H7 (cell line): Measurements from ENCODE around the gene USH1C. TPM values are rescaled to one million over a fixed set of nuclear protein-coding genes. Genes with fewer than 3 reads are reported as not detected.

Experiments used
- DNase-seq: peaks from one replicate; pipeline ENCODE4 v3.0.0; 2012
- H3K27me3 ChIP-seq: 2 replicates; pipeline ENCODE4 v1.6.0; 2011; ENCODE audit warnings: mild to moderate bottlenecking, low read length; ENCODE audit not compliant: control insufficient read depth, insufficient read depth
- H3K36me3 ChIP-seq: replicated peaks from 2 replicates; pipeline ENCODE4 v1.5.1; 2011; ENCODE audit warnings: low read length; ENCODE audit not compliant: control insufficient read depth, insufficient read depth
- H3K4me3 ChIP-seq: 2 replicates; pipeline ENCODE4 v1.5.1; 2011; ENCODE audit warnings: low read depth, mild to moderate bottlenecking, control low read depth, low read length, moderate library complexity; ENCODE audit not compliant: insufficient read depth
- total RNA-seq: library from RNA; depleted of rRNA; stranded (reverse); fragments of >200 nt; shearing (Covaris generic); gene quantifications from 2 replicates; pipeline ENCODE4 v1.2.3, GENCODE V29; 2014

USH1C gene
- total RNA-seq, 1 experiment from 2014 or later: 0.55 TPM

DNA sequence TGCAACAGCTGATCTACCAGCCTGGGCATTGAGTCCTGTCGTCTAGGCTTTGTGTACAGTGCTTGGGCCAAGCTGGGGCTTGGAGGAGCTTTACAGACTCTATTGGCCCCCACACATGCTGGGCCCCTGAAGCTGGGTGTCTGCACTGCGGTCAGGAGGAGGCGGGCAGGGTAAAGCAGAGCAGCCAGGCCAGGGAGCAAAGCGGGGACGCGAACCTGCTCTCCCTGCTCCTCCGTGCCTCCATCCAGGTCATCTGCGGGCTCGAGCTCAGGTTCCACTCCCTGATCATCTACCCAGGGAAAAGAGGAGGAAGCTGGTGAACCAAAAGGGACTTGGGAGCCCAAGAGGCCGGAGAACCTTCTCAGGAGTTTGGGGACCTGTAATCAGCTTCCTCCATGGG is 27.0 kb downstream of the USH1C start:
- Histone ChIP-seq H3K36me3 (no peaks in the 10 kb centered on the region), H3K27me3 (no peaks in the 10 kb centered on the region), H3K4me3 (no peak overlapping the region)
- DNase-seq: no peak

DNA sequence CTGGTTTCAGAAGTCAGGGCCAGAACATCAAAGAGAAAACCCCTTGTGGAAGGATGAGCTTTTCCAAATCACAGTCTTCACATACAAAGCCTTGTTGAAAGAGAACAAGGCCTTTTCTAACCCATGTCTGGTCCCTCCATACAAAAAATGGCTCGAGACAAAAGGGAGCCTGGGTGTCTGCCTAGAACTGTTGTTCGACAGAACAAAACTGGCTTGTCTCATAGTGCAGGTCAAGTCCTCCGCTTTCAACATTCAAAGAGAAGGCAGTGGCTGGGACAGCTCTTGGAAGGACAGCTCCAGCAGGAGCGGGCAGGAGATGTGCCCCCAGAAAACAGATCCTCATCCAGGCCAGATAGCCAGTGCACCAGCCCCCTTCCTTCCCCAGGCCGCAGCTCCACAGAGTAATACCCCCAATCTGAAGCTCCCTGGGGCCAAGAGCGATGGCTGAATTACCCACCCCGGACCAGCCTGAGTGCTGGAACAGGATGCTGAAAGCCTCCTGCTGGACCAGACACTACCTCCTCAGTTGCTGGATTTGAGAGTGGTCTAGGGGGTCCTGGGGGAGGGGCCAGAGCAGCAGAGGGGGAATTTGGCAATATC is 27.6 kb downstream of the USH1C start:
- Histone ChIP-seq H3K27me3 (no peaks in the 10 kb centered on the region), H3K4me3 (no peak overlapping the region), H3K36me3 (no peaks in the 10 kb centered on the region)
- DNase-seq: no peak

DNA sequence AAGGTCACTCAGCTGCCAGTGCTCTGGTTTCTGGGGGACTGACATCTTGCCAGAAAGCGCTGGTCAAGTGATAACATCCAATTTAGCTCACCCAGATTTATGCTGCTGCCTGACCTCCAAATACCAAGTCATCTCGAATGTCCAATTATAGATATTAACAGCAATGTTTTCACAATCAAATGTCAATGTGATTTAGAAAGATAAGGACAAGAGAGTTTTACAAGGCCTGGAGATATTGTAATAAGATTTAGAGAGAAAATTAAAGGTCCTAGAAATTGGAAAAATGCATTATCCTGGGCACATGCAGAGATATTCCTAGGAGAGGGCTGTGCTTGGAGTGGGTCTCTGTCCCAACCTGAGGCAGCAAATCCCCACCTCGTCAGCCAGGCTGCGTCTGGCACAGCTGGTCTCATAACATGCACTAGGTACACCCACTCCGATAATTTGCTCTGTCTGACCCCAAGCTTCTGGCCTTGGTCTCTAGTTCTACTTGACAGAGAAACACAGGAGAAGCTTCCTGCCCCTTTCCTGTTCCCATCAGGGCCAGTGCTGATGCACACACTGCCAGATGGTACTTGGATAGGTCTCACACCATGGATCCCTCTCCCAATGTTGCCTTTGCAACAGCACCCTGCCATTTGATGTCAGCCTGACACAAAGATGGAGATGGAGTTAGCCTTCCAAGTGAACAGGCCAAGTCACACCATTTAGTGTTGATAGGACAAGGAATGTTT is 28.6 kb downstream of the USH1C start:
- Histone ChIP-seq H3K27me3 (no peaks in the 10 kb centered on the region; the same call in 1 of the 2 replicates), H3K36me3 (no peaks in the 10 kb centered on the region), H3K4me3 (no peak overlapping the region)
- DNase-seq: no peak

DNA sequence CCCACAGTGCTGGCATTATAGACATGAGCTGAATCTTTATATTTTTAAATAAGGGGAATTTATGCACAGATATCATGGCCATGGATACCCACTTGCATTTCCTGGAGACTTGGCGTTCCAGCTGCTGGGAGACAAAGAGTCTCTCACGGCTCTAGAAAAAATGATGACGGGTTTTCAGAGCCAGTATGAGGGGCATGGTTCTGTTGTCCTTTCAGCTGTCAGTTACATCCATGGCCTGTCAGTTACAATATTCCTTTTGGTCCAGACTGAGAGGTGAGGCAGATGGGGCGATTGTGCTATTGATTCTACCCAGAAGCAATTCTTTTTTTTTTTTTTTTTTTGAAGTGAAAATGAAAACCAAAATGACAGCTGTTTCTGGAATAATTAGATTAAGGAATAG is 29.7 kb downstream of the USH1C start:
- no peak for DNase-seq
- no peaks in the 10 kb centered on the region for H3K36me3 ChIP-seq
- no peaks in the 10 kb centered on the region; the same call in 1 of the 2 replicates for H3K27me3 ChIP-seq
- H3K4me3 ChIP-seq: no peak overlapping the region

- no peak overlapping the region for H3K4me3 ChIP-seq
- H3K36me3 ChIP-seq: no peaks in the 10 kb centered on the region
- H3K27me3 ChIP-seq: no peaks in the 10 kb centered on the region; the same call in 1 of the 2 replicates
- DNase-seq: no peak
Measured at GRCh38 chr11:17513853-17514252, 30.4 kb downstream of the USH1C start.

DNA sequence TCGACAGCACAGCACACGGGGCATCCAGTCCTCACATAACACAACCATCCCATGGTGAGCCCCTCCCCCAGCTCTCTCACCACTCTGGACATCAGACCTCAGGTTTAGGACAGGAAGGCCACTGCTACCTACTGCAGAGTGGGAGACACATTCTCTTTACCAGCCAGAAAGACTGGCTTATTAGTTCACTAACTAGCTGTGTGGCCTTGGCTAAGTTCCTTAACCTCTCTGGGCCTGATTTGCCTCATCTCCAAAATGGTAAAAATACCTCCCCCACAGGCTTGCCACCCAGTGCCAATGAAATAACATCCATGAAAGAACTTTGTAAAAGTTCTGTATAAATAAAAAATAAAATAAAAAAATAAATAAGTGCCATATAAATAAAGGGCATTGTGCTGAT is 32.1 kb downstream of the USH1C start:
- no peak for DNase-seq
- no peak overlapping the region for H3K4me3 ChIP-seq
- H3K36me3 ChIP-seq: no peaks in the 10 kb centered on the region
- H3K27me3 ChIP-seq: no peaks in the 10 kb centered on the region; the same call in 1 of the 2 replicates

GRCh38 chr11:17511571-17511970 is 32.6 kb downstream of the USH1C start:
- H3K4me3 ChIP-seq: no peak overlapping the region
- H3K36me3 ChIP-seq: no peaks in the 10 kb centered on the region
- DNase-seq: no peak
- no peaks in the 10 kb centered on the region; the same call in 1 of the 2 replicates for H3K27me3 ChIP-seq

- Histone ChIP-seq H3K27me3 (no peaks in the 10 kb centered on the region; the same call in 1 of the 2 replicates), H3K36me3 (no peaks in the 10 kb centered on the region), H3K4me3 (no peak overlapping the region)
- no peak for DNase-seq
Measured at GRCh38 chr11:17510507-17511206, 33.6 kb downstream of the USH1C start.

- no peak for DNase-seq
- no peaks in the 10 kb centered on the region for H3K36me3 ChIP-seq
- no peaks in the 10 kb centered on the region; the same call in 1 of the 2 replicates for H3K27me3 ChIP-seq
- H3K4me3 ChIP-seq: no peak overlapping the region
Measured at GRCh38 chr11:17508791-17509190, 35.4 kb downstream of the USH1C start.

DNA sequence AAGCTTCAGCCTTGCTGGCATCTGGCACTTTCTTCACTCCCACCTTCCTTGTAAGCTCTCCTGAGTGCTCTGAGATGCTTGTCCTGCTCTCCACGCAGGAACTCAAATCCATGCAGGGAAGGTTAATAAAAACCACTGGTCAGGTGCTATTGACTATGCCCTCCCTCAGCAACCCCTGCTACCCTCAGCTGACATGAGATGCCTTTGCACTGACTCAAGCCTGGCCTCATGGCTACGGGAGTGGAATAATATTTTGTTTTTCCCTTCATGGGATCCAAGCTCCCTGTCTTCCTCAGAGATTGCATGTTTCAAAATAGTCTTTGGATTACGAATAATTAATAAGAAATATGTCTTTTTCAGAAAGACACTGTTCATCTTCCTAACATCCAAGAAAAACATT is 35.9 kb downstream of the USH1C start:
- DNase-seq: no peak
- Histone ChIP-seq H3K27me3 (no peaks in the 10 kb centered on the region; the same call in 1 of the 2 replicates), H3K36me3 (no peaks in the 10 kb centered on the region), H3K4me3 (no peak overlapping the region)

- Histone ChIP-seq H3K36me3 (no peaks in the 10 kb centered on the region), H3K27me3 (no peaks in the 10 kb centered on the region; the same call in 1 of the 2 replicates), H3K4me3 (no peak overlapping the region)
- DNase-seq: no peak
Measured at GRCh38 chr11:17507773-17508172, 36.4 kb downstream of the USH1C start.

DNA sequence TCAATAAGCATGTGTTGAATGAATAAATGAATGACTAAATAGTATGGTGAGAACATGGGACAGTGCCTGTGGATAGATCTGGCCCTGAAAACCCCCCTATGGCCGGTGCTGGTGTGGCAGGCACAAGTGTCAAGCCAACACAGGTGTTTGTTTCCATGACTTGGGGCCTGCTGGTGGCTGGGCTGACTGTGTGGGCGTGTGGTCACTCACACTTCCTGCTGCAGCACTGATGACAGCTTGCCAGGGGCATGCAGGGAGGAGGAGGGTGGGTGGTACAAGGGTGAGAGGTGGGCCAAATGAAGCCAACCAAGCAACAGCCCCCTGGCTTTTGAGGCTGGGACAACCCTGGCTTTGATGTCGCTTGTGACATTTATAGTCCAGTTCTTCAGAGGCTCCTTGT is 37.3 kb downstream of the USH1C start:
- H3K4me3 ChIP-seq: no peak overlapping the region
- no peaks in the 10 kb centered on the region; the same call in 1 of the 2 replicates for H3K27me3 ChIP-seq
- no peaks in the 10 kb centered on the region for H3K36me3 ChIP-seq
- DNase-seq: no peak

DNA sequence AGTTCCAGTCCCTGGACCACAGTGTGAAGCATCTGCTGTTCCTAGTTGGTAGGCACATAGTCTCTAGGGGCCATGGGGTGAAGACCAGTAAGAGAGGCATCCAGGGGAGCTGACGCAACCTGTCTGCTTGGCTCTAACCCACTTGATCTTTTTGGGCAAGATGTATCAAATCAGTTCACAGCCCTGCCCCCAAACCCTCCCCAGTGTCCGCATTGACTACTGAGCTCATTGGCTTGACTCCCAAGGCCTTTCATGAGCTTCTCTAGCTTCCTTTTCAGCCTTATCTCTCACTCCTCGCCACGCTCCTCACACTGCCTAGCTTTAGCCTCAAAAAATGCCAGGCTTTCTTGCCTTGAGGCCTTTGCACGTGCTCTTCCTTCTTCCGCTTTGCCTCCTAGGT is 37.9 kb downstream of the USH1C start:
- Histone ChIP-seq H3K4me3 (no peak overlapping the region), H3K27me3 (no peaks in the 10 kb centered on the region; the same call in 1 of the 2 replicates), H3K36me3 (no peaks in the 10 kb centered on the region)
- DNase-seq: no peak

DNA sequence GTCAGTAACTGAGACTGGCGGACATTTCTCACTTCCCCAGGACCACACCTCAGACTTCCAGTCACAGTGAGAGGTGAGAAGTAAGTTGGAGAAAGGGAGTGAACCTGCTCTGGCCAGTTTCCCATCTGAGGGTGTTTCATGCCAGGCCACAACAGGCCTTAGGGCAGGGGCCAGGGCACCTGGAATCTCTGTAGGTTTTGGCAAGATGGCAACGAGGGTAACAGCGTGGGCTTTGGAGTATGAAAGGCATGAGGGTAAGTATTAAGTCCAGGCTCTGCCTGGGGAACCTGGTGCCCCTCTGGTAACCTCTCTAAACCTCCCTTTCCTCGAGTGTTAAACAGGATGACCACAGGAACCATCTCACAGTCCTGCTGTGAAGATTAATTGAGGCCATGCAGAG is 39.1 kb downstream of the USH1C start:
- Histone ChIP-seq H3K27me3 (no peaks in the 10 kb centered on the region), H3K4me3 (no peak overlapping the region), H3K36me3 (no peaks in the 10 kb centered on the region)
- no peak for DNase-seq
